Uterus (tissue), 2 donors: Measurements from ENCODE around the gene SYTL2.

Source experiments
- CTCF ChIP-seq, 4 experiments: fragments of 200-600 bp in 2 of 4; fragments of 450-650 bp in 2 of 4; sonication (generic) in 2 of 4; IDR thresholded peaks; one replicate each; pipeline ENCODE4 v1.5.1; 2016 to 2019; ENCODE audit warnings: antibody characterized with exemption in 4 of 4, mild to moderate bottlenecking in 2 of 4, moderate library complexity in 1 of 4
- POLR2A ChIP-seq, 2 donors: fragments of 450-650 bp; IDR thresholded peaks; one replicate each; pipeline ENCODE4 v1.6.1; 2016; ENCODE audit warnings: antibody characterized with exemption in 2 of 2, mild to moderate bottlenecking in 1 of 2, moderate library complexity in 1 of 2

GRCh38 chr11:85798361-85798760, 12.6 kb downstream of the SYTL2 start:
- TF ChIP-seq CTCF (IDR thresholded peaks at IDR 0.05): no peak
- no peak for TF ChIP-seq POLR2A (IDR thresholded peaks at IDR 0.05)
